Keratinocyte (primary cell): Measurements from ENCODE around the gene ZNF428. TPM values are rescaled to one million over a fixed set of nuclear protein-coding genes. Genes with fewer than 3 reads are reported as not detected.
A peak's percentile ranks its signal among the peaks of the same experiment; 100 is the strongest.
"Not testable (repeated sequence)": the region's sequence is repeated elsewhere in the genome, so short reads cannot be mapped to it uniquely, and the experiment has no call there.

Source experiments
- DNase-seq: peaks from one replicate; pipeline ENCODE4 v3.0.0-alpha.2; 2011; ENCODE audit warnings: low read depth, missing footprints, low spot score
- FAIRE-seq: peaks from 2 replicates; lab custom pipeline; 2011; peaks lifted over from hg19 to GRCh38; lab: Jason Lieb, UNC
- H2AFZ ChIP-seq: 2 replicates; pipeline ENCODE4 v1.6.0; 2012; ENCODE audit warnings: low read length, control low read depth, inconsistent platforms; ENCODE audit not compliant: control insufficient read depth
- H3K27ac ChIP-seq: 2 replicates; pipeline ENCODE4 v1.5.1; 2011; ENCODE audit warnings: low read length; ENCODE audit not compliant: control insufficient read depth, insufficient read depth
- H3K27me3 ChIP-seq: 3 replicates; pipeline ENCODE4 v1.6.0; 2011; ENCODE audit warnings: low read length; ENCODE audit not compliant: control insufficient read depth, insufficient read depth; ENCODE audit errors: extremely low read depth
- H3K36me3 ChIP-seq, 2 experiments: 2 replicates in 1 of 2; 3 replicates in 1 of 2; pipeline ENCODE4 v1.5.1; 2011; ENCODE audit warnings: low read length in 2 of 2, mild to moderate bottlenecking in 1 of 2; ENCODE audit not compliant: control insufficient read depth in 2 of 2, insufficient read depth in 2 of 2; ENCODE audit errors: extremely low read depth in 1 of 2
- H3K4me1 ChIP-seq: 3 replicates; pipeline ENCODE4 v1.5.1; 2011; ENCODE audit warnings: low read length; ENCODE audit not compliant: control insufficient read depth, insufficient read depth; ENCODE audit errors: extremely low read depth
- H3K4me2 ChIP-seq: 3 replicates; pipeline ENCODE4 v1.6.0; 2011; ENCODE audit warnings: low read depth, low read length; ENCODE audit not compliant: control insufficient read depth, insufficient read depth; ENCODE audit errors: extremely low read depth
- H3K4me3 ChIP-seq, 3 experiments: fragments of 200-600 bp in 1 of 3; sonication (generic) in 1 of 3; 2 replicates in 2 of 3; 3 replicates in 1 of 3; pipeline ENCODE4 v1.5.1; 2011 to 2016; ENCODE audit warnings: low read length in 3 of 3, mild to moderate bottlenecking in 3 of 3, control low read depth in 2 of 3, inconsistent platforms in 1 of 3, low read depth in 1 of 3, mixed read lengths in 1 of 3, mixed run types in 1 of 3, moderate library complexity in 1 of 3; ENCODE audit not compliant: control insufficient read depth in 2 of 3, insufficient read depth in 2 of 3; ENCODE audit errors: extremely low read depth in 1 of 3
- H3K79me2 ChIP-seq: 2 replicates; pipeline ENCODE4 v1.6.0; 2012; ENCODE audit warnings: low read length; ENCODE audit not compliant: control insufficient read depth, insufficient read depth
- H3K9ac ChIP-seq: 3 replicates; pipeline ENCODE4 v1.6.0; 2011; ENCODE audit warnings: low read length; ENCODE audit not compliant: control insufficient read depth, insufficient read depth; ENCODE audit errors: extremely low read depth
- H3K9me1 ChIP-seq: 3 replicates; pipeline ENCODE4 v1.6.0; 2011; ENCODE audit warnings: low read length; ENCODE audit not compliant: control insufficient read depth, insufficient read depth; ENCODE audit errors: extremely low read depth
- H3K9me3 ChIP-seq: 2 replicates; pipeline ENCODE4 v1.5.1; 2012; ENCODE audit warnings: low read depth, low read length; ENCODE audit not compliant: control insufficient read depth
- H4K20me1 ChIP-seq: 3 replicates; pipeline ENCODE4 v1.6.0; 2011; ENCODE audit warnings: low read length; ENCODE audit not compliant: control insufficient read depth, insufficient read depth; ENCODE audit errors: extremely low read depth
- CTCF ChIP-seq, 3 experiments: IDR thresholded peaks in 1 of 3; conservative IDR thresholded peaks in 1 of 3; optimal IDR thresholded peaks in 1 of 3; 2 replicates in 2 of 3; 3 replicates in 1 of 3; pipeline versions ENCODE3 to v1.5.1; 2011; ENCODE audit warnings: low read length in 3 of 3, mild to moderate bottlenecking in 3 of 3, moderate library complexity in 2 of 3, control low read depth in 1 of 3, inconsistent platforms in 1 of 3; ENCODE audit not compliant: insufficient read depth in 2 of 3; ENCODE audit errors: extremely low read depth in 1 of 3
- EZH2 ChIP-seq: IDR thresholded peaks from one replicate; pipeline ENCODE4 v1.6.1; 2012; ENCODE audit warnings: inconsistent platforms, mild to moderate bottlenecking, low read length, moderate library complexity
- dilution Hi-C: fragments of 300-500 bp; cut with MboI; formaldehyde crosslinking; loops from one replicate; pipeline ENCODE4 v1.7.0; 2020; ENCODE audit warnings: low sequenced_read_pairs; ENCODE audit not compliant: extremely low pct_ligation_motif_present
- polyA plus RNA-seq, 5 experiments: library from polyadenylated mRNA; depleted of rRNA in 3 of 5; stranded (reverse) in 3 of 5; stranded (forward) in 1 of 5; unstranded in 1 of 5; fragments of >200 nt; gene quantifications; 1 replicate in 1 of 5; 2 replicates in 3 of 5; 3 replicates in 1 of 5; pipeline versions ENCODE4 v1.2.1 to v1.2.3, GENCODE V29; 2011 to 2012; ENCODE audit warnings: missing spikeins in 2 of 5, low read depth in 1 of 5, low replicate concordance in 1 of 5

ZNF428 gene
- polyA plus RNA-seq, 1 donor (not counting 4 experiments of a cell fraction or from before 2014, with no cell fraction given), result 13.9 TPM

GRCh38 chr19:43606569-43607229 lies 12.7 kb downstream of the ZNF428 start:
- Histone ChIP-seq H3K9ac (peak overlapping the region; percentile 10), H3K4me3 (peak overlapping the region in 1 of 3 experiments; percentile 11), H3K4me2 (peak overlapping the region; percentile 45), H2AFZ (peak overlapping the region; percentile 32), H3K27ac (peak overlapping the region; percentile 77), H3K9me1 (no peaks in the 10 kb centered on the region), H3K4me1 (peaks cover 19% of the 10 kb centered on the region), H3K27me3 (no peaks in the 10 kb centered on the region), H3K79me2 (no peaks in the 10 kb centered on the region), H3K36me3 (peaks cover 0 to 3% of the 10 kb centered on the region in 2 experiments), H3K9me3 (no peaks in the 10 kb centered on the region), H4K20me1 (no peaks in the 10 kb centered on the region)
- peak; percentile 99 for FAIRE-seq
- dilution Hi-C loops, result no loop called here
- TF ChIP-seq EZH2, result no peak
- no peak for DNase-seq

GRCh38 chr19:43605875-43606568 lies 13.4 kb downstream of the ZNF428 start:
- H3K36me3 ChIP-seq, result peaks cover 0 to 8% of the 10 kb centered on the region in 2 experiments
- H3K27ac ChIP-seq, result peak overlapping the region; percentile 77
- peak overlapping the region; percentile 10 for H3K9ac ChIP-seq
- H4K20me1 ChIP-seq, result no peaks in the 10 kb centered on the region
- no peak for TF ChIP-seq EZH2
- no peak for TF ChIP-seq CTCF (optimal IDR thresholded peaks at IDR 0.05 in 1 of 3, IDR thresholded peaks at IDR 0.05 in 1 of 3, conservative IDR thresholded peaks at IDR 0.05 in 1 of 3; ENCODE audit: extremely low read depth in 1 of 3, insufficient read depth in 2 of 3, low read length in 3 of 3)
- no peak for DNase-seq
- H3K27me3 ChIP-seq, result no peaks in the 10 kb centered on the region
- H3K4me1 ChIP-seq, result peaks cover 19% of the 10 kb centered on the region
- dilution Hi-C loops, result no loop called here
- H3K4me3 ChIP-seq, result peak overlapping the region in 1 of 3 experiments; percentile 11
- no peak for FAIRE-seq
- H3K4me2 ChIP-seq, result peak overlapping the region; percentile 45
- no peaks in the 10 kb centered on the region for H3K9me1 ChIP-seq
- no peaks in the 10 kb centered on the region for H3K79me2 ChIP-seq
- H2AFZ ChIP-seq, result peak overlapping the region; percentile 32
- no peaks in the 10 kb centered on the region for H3K9me3 ChIP-seq

- H3K79me2 ChIP-seq, result peaks cover 28% of the 10 kb centered on the region
- H3K9me1 ChIP-seq, dilution Hi-C loops, FAIRE-seq, H3K9ac ChIP-seq, H3K4me3 ChIP-seq, H2AFZ ChIP-seq, H3K27me3 ChIP-seq, H3K4me2 ChIP-seq, H3K9me3 ChIP-seq, DNase-seq, H4K20me1 ChIP-seq, H3K27ac ChIP-seq: not testable (repeated sequence)
- H3K4me1 ChIP-seq, result peaks cover 14% of the 10 kb centered on the region
- H3K36me3 ChIP-seq, result peaks cover 22 to 23% of the 10 kb centered on the region in 2 experiments
Observed at GRCh38 chr19:43600326-43600725, 19.1 kb downstream of the ZNF428 start.
